Measurements from ENCODE around the gene WDR72.

The WDR72 gene

GRCh38 chr15:53588773-53589172, 170.7 kb downstream of the WDR72 start:
- Histone ChIP-seq H3K27me3 (ENCODE audit: control insufficient read depth in 1 of 2, insufficient read depth in 2 of 2, low read length in 2 of 2) (no peaks in the 10 kb centered on the region), H3K27ac (ENCODE audit: low read depth, low read length) (no peak overlapping the region), H3K4me1 (ENCODE audit: insufficient read depth, low read length) (no peaks in the 10 kb centered on the region), H3K9me3 (ENCODE audit: low read length) (no peaks in the 10 kb centered on the region), H3K9ac (ENCODE audit: low read length) (no peak overlapping the region), H3K36me3 (ENCODE audit: insufficient read depth, low read length) (no peaks in the 10 kb centered on the region), H3K4me3 (ENCODE audit: low read depth in 1 of 2, low read length in 2 of 2) (no peak overlapping the region)

GRCh38 chr15:53586799-53587198, 172.7 kb downstream of the WDR72 start:
- no peak overlapping the region for H3K9ac ChIP-seq (ENCODE audit: low read length)
- H3K4me3 ChIP-seq (ENCODE audit: low read depth in 1 of 2, low read length in 2 of 2): no peak overlapping the region
- no peaks in the 10 kb centered on the region for H3K36me3 ChIP-seq (ENCODE audit: insufficient read depth, low read length)
- H3K9me3 ChIP-seq (ENCODE audit: low read length): no peaks in the 10 kb centered on the region
- H3K27me3 ChIP-seq (ENCODE audit: control insufficient read depth in 1 of 2, insufficient read depth in 2 of 2, low read length in 2 of 2): no peaks in the 10 kb centered on the region
- H3K4me1 ChIP-seq (ENCODE audit: insufficient read depth, low read length): no peaks in the 10 kb centered on the region
- no peak overlapping the region for H3K27ac ChIP-seq (ENCODE audit: low read depth, low read length)

GRCh38 chr15:53581513-53581912, 177.9 kb downstream of the WDR72 start:
- Histone ChIP-seq H3K4me3 (ENCODE audit: low read depth in 1 of 2, low read length in 2 of 2) (no peak overlapping the region), H3K27ac (ENCODE audit: low read depth, low read length) (no peak overlapping the region), H3K36me3 (ENCODE audit: insufficient read depth, low read length) (no peaks in the 10 kb centered on the region), H3K27me3 (ENCODE audit: control insufficient read depth in 1 of 2, insufficient read depth in 2 of 2, low read length in 2 of 2) (no peaks in the 10 kb centered on the region), H3K9ac (ENCODE audit: low read length) (no peak overlapping the region), H3K9me3 (ENCODE audit: low read length) (no peaks in the 10 kb centered on the region), H3K4me1 (ENCODE audit: insufficient read depth, low read length) (no peaks in the 10 kb centered on the region)

- no peaks in the 10 kb centered on the region for H3K27me3 ChIP-seq (ENCODE audit: control insufficient read depth in 1 of 2, insufficient read depth in 2 of 2, low read length in 2 of 2)
- no peak overlapping the region for H3K27ac ChIP-seq (ENCODE audit: low read depth, low read length)
- no peaks in the 10 kb centered on the region for H3K9me3 ChIP-seq (ENCODE audit: low read length)
- no peak overlapping the region for H3K9ac ChIP-seq (ENCODE audit: low read length)
- no peaks in the 10 kb centered on the region for H3K36me3 ChIP-seq (ENCODE audit: insufficient read depth, low read length)
- H3K4me3 ChIP-seq (ENCODE audit: low read depth in 1 of 2, low read length in 2 of 2): no peak overlapping the region
- H3K4me1 ChIP-seq (ENCODE audit: insufficient read depth, low read length): no peaks in the 10 kb centered on the region
Observed at GRCh38 chr15:53580366-53580765, 179.1 kb downstream of the WDR72 start.

- H3K27ac ChIP-seq (ENCODE audit: low read depth, low read length): no peak overlapping the region
- no peak overlapping the region for H3K9ac ChIP-seq (ENCODE audit: low read length)
- H3K36me3 ChIP-seq (ENCODE audit: insufficient read depth, low read length): no peaks in the 10 kb centered on the region
- H3K9me3 ChIP-seq (ENCODE audit: low read length): no peaks in the 10 kb centered on the region
- H3K27me3 ChIP-seq (ENCODE audit: control insufficient read depth in 1 of 2, insufficient read depth in 2 of 2, low read length in 2 of 2): no peaks in the 10 kb centered on the region
- no peak overlapping the region for H3K4me3 ChIP-seq (ENCODE audit: low read depth in 1 of 2, low read length in 2 of 2)
- H3K4me1 ChIP-seq (ENCODE audit: insufficient read depth, low read length): no peaks in the 10 kb centered on the region
Observed at GRCh38 chr15:53576841-53577240, 182.6 kb downstream of the WDR72 start.

- Histone ChIP-seq H3K4me1 (ENCODE audit: insufficient read depth, low read length) (no peaks in the 10 kb centered on the region), H3K27me3 (ENCODE audit: control insufficient read depth in 1 of 2, insufficient read depth in 2 of 2, low read length in 2 of 2) (no peaks in the 10 kb centered on the region), H3K27ac (ENCODE audit: low read depth, low read length) (no peak overlapping the region), H3K9me3 (ENCODE audit: low read length) (no peaks in the 10 kb centered on the region), H3K36me3 (ENCODE audit: insufficient read depth, low read length) (no peaks in the 10 kb centered on the region), H3K4me3 (ENCODE audit: low read depth in 1 of 2, low read length in 2 of 2) (no peak overlapping the region), H3K9ac (ENCODE audit: low read length) (no peak overlapping the region)
Observed at GRCh38 chr15:53573091-53573490, 186.4 kb downstream of the WDR72 start.

- no peak overlapping the region for H3K9ac ChIP-seq (ENCODE audit: low read length)
- no peak overlapping the region for H3K27ac ChIP-seq (ENCODE audit: low read depth, low read length)
- H3K4me3 ChIP-seq (ENCODE audit: low read depth in 1 of 2, low read length in 2 of 2): no peak overlapping the region
- no peaks in the 10 kb centered on the region for H3K9me3 ChIP-seq (ENCODE audit: low read length)
- H3K27me3 ChIP-seq (ENCODE audit: control insufficient read depth in 1 of 2, insufficient read depth in 2 of 2, low read length in 2 of 2): no peaks in the 10 kb centered on the region
- H3K36me3 ChIP-seq (ENCODE audit: insufficient read depth, low read length): no peaks in the 10 kb centered on the region
- H3K4me1 ChIP-seq (ENCODE audit: insufficient read depth, low read length): no peaks in the 10 kb centered on the region
Observed at GRCh38 chr15:53569751-53570480, 189.5 kb downstream of the WDR72 start.

- Histone ChIP-seq H3K4me1 (ENCODE audit: insufficient read depth, low read length) (no peaks in the 10 kb centered on the region), H3K4me3 (ENCODE audit: low read depth in 1 of 2, low read length in 2 of 2) (no peak overlapping the region), H3K36me3 (ENCODE audit: insufficient read depth, low read length) (no peaks in the 10 kb centered on the region), H3K27me3 (ENCODE audit: control insufficient read depth in 1 of 2, insufficient read depth in 2 of 2, low read length in 2 of 2) (no peaks in the 10 kb centered on the region), H3K27ac (ENCODE audit: low read depth, low read length) (no peak overlapping the region), H3K9me3 (ENCODE audit: low read length) (no peaks in the 10 kb centered on the region), H3K9ac (ENCODE audit: low read length) (no peak overlapping the region)
Observed at GRCh38 chr15:53566912-53567311, 192.6 kb downstream of the WDR72 start.

- H3K27ac ChIP-seq (ENCODE audit: low read depth, low read length): no peak overlapping the region
- H3K27me3 ChIP-seq (ENCODE audit: control insufficient read depth in 1 of 2, insufficient read depth in 2 of 2, low read length in 2 of 2): no peaks in the 10 kb centered on the region
- no peaks in the 10 kb centered on the region for H3K9me3 ChIP-seq (ENCODE audit: low read length)
- H3K9ac ChIP-seq (ENCODE audit: low read length): no peak overlapping the region
- H3K4me3 ChIP-seq (ENCODE audit: low read depth in 1 of 2, low read length in 2 of 2): no peak overlapping the region
- no peaks in the 10 kb centered on the region for H3K4me1 ChIP-seq (ENCODE audit: insufficient read depth, low read length)
- H3K36me3 ChIP-seq (ENCODE audit: insufficient read depth, low read length): no peaks in the 10 kb centered on the region
Observed at GRCh38 chr15:53565721-53566120, 193.7 kb downstream of the WDR72 start.

- Histone ChIP-seq H3K9me3 (ENCODE audit: low read length) (no peaks in the 10 kb centered on the region), H3K4me3 (ENCODE audit: low read depth in 1 of 2, low read length in 2 of 2) (no peak overlapping the region), H3K36me3 (ENCODE audit: insufficient read depth, low read length) (no peaks in the 10 kb centered on the region), H3K9ac (ENCODE audit: low read length) (no peak overlapping the region), H3K27ac (ENCODE audit: low read depth, low read length) (no peak overlapping the region), H3K27me3 (ENCODE audit: control insufficient read depth in 1 of 2, insufficient read depth in 2 of 2, low read length in 2 of 2) (no peaks in the 10 kb centered on the region), H3K4me1 (ENCODE audit: insufficient read depth, low read length) (no peaks in the 10 kb centered on the region)
Observed at GRCh38 chr15:53564647-53565046, 194.8 kb downstream of the WDR72 start.

GRCh38 chr15:53563627-53564026, 195.8 kb downstream of the WDR72 start:
- Histone ChIP-seq H3K9ac (ENCODE audit: low read length) (no peak overlapping the region), H3K9me3 (ENCODE audit: low read length) (no peaks in the 10 kb centered on the region), H3K4me3 (ENCODE audit: low read depth in 1 of 2, low read length in 2 of 2) (no peak overlapping the region), H3K27ac (ENCODE audit: low read depth, low read length) (no peak overlapping the region), H3K27me3 (ENCODE audit: control insufficient read depth in 1 of 2, insufficient read depth in 2 of 2, low read length in 2 of 2) (no peaks in the 10 kb centered on the region), H3K4me1 (ENCODE audit: insufficient read depth, low read length) (no peaks in the 10 kb centered on the region), H3K36me3 (ENCODE audit: insufficient read depth, low read length) (no peaks in the 10 kb centered on the region)

All from muscle layer of colon (tissue), 2 donors.